ENCODE measurements around the gene TMEM258.

The TMEM258 gene

DNA sequence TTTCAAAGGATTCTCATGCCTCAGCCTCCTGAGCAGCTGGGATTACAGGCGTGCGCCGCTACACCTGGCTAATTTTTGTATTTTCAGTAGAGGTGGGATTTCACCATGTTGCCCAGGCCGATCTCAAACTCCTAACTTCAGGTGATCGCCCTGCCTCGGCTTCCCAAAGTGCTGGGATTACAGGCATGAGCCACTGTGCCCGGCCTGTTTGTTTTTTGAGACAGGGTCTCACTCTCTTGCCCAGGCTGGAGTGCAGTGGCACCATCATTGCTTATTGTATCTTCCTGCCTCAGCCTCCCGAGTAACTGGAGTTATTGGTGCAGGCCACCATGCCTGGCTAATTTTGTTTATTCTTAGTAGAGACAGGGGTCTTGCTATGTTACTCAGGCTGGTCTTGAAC, 43.8 kb upstream of the TMEM258 start:
- Histone ChIP-seq H3K9me3 (ENCODE audit: low read depth, low read length) (no peaks in the 10 kb centered on the region), H3K4me3 (no peak overlapping the region), H3K9ac (ENCODE audit: insufficient read length) (no peak overlapping the region), H3K27ac (peak overlapping the region; percentile 99), H3K36me3 (ENCODE audit: insufficient read depth, low read length) (peaks cover 60% of the 10 kb centered on the region)
- no peak for DNase-seq (ENCODE audit: low read depth, low spot score)
- TF ChIP-seq POLR2AphosphoS5 (IDR thresholded peaks at IDR 0.05; ENCODE audit: borderline replicate concordance, low read depth, low read length) = no peak
- no peak for TF ChIP-seq EZH2 (IDR thresholded peaks at IDR 0.05)
- no peak for TF ChIP-seq FOXP2 (optimal IDR thresholded peaks at IDR 0.05; ENCODE audit: control extremely low read depth, extremely low read length, insufficient read depth)

DNA sequence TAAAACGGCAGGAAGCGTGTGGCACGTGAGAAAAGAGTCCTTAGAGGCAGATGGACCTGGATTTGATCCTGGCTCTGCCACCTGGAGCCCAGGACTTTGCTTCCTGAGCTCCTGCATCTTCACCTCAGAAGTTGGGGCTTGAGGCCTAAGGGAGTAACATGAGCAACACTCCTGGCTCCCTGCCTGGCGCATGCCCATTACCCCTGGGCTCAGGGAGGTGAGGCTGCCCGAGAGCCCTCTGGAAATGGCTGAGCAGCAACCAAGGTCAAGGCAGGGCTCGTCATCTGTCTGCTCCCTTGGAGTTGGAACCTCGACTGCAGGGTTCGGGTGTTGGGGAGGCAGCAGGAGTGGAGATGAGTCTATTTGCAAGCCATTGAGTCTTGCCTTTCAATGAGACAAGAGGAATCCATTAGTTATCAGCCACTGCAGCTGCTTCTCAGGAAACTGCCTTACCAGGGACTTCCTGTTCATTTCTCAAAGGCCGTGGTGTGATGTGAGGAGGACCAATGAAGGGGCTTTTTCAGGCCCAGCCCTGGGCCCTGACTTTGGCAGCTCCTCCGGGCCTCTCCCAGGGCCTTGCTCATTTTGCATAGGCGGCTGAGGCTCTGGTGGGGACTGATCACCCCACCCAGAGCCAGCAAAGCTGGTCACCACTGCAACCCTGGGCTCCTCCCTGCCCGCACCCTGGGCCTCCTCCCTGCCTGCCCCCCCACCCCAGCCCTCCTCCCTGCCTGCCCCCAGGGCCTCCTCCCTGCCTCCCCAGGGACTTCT, 42.1 kb upstream of the TMEM258 start:
- H3K9ac ChIP-seq (ENCODE audit: insufficient read length) = peak overlapping the region; percentile 81
- peaks cover 56% of the 10 kb centered on the region for H3K36me3 ChIP-seq (ENCODE audit: insufficient read depth, low read length)
- H3K27ac ChIP-seq = peak overlapping the region; percentile 99
- peak overlapping the region; percentile 74 for H3K4me3 ChIP-seq
- TF ChIP-seq FOXP2 (optimal IDR thresholded peaks at IDR 0.05; ENCODE audit: control extremely low read depth, extremely low read length, insufficient read depth) (peak; percentile 3), EZH2 (IDR thresholded peaks at IDR 0.05) (no peak), POLR2AphosphoS5 (IDR thresholded peaks at IDR 0.05; ENCODE audit: borderline replicate concordance, low read depth, low read length) (peak; percentile 80)
- peak; percentile 86 for DNase-seq (ENCODE audit: low read depth, low spot score)
- H3K9me3 ChIP-seq (ENCODE audit: low read depth, low read length) = no peaks in the 10 kb centered on the region

DNA sequence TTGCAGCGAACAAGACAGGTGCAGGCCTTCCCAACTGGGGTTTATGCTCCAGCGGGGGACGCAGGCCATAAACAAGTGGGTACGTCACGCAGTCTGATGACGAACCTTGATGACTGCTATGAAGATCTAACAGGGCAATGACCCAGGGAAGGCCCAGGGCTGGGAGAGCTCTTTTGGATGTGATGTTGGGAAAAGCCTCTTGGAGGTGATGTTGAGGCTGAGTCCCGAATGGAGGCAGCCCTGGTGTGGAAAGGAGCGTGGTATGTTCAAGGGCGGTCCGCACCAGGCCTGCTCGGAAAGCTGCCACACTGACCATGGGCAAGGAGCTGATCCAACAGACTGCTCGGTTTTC, 41.5 kb upstream of the TMEM258 start:
- Histone ChIP-seq H3K36me3 (ENCODE audit: insufficient read depth, low read length) (peaks cover 52% of the 10 kb centered on the region), H3K9me3 (ENCODE audit: low read depth, low read length) (no peaks in the 10 kb centered on the region), H3K27ac (peak overlapping the region; percentile 99), H3K4me3 (peak overlapping the region; percentile 74), H3K9ac (ENCODE audit: insufficient read length) (peak overlapping the region; percentile 55)
- TF ChIP-seq EZH2 (IDR thresholded peaks at IDR 0.05) (no peak), FOXP2 (optimal IDR thresholded peaks at IDR 0.05; ENCODE audit: control extremely low read depth, extremely low read length, insufficient read depth) (peak; percentile 7)
- no peak for DNase-seq (ENCODE audit: low read depth, low spot score)

DNA sequence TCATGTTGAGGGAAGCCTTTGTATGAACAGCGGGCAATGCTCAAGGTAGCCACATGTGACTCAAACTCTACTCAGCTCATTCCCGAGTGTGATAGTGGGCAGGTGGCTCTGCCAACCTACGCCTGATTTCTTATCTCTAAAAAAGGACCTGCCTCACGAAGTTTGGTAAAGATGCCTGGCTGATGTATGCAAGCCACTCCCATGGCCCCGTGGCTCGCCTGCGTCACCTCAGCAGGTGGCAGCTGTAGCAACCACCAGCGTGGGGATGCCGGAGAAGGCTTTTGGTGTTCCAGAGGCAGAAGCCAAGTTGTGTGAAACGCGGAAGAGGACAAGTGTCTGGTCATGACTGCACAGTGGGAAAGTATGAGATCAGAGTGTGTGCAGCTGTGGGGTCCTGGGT, 41.1 kb upstream of the TMEM258 start:
- peaks cover 48% of the 10 kb centered on the region for H3K36me3 ChIP-seq (ENCODE audit: insufficient read depth, low read length)
- no peak for DNase-seq (ENCODE audit: low read depth, low spot score)
- peak overlapping the region; percentile 11; the same call in 1 of the 2 replicates for H3K4me3 ChIP-seq
- peak overlapping the region; percentile 21 for H3K9ac ChIP-seq (ENCODE audit: insufficient read length)
- H3K9me3 ChIP-seq (ENCODE audit: low read depth, low read length) = no peaks in the 10 kb centered on the region
- no peak; the same call in 1 of the 2 replicates for TF ChIP-seq POLR2AphosphoS5 (IDR thresholded peaks at IDR 0.05; ENCODE audit: borderline replicate concordance, low read depth, low read length)
- no peak for TF ChIP-seq EZH2 (IDR thresholded peaks at IDR 0.05)
- peak overlapping the region; percentile 99 for H3K27ac ChIP-seq

DNA sequence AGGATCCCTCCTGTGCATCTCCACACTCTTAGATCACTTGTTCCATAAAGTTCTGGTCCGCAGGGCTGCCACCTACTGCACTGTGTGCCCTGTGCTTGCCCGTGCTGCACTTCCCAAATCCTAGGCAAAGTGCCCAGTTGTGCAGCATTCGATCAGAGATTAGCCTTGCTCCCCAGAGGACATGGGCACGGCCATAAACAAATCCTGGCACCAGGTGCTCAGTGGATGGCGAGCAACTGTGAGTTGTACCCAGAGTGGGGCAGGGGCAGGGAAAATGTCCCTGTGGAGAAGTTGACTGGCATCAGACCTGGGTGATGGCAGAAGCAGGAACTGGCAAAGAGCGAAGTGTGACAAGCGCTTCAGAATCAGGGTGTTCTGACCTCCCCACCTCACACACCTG, 40.4 kb upstream of the TMEM258 start:
- TF ChIP-seq EZH2 (IDR thresholded peaks at IDR 0.05) = no peak
- peak; percentile 12; the same call in 1 of the 2 replicates for TF ChIP-seq POLR2AphosphoS5 (IDR thresholded peaks at IDR 0.05; ENCODE audit: borderline replicate concordance, low read depth, low read length)
- peaks cover 41% of the 10 kb centered on the region for H3K36me3 ChIP-seq (ENCODE audit: insufficient read depth, low read length)
- no peaks in the 10 kb centered on the region for H3K9me3 ChIP-seq (ENCODE audit: low read depth, low read length)
- H3K4me3 ChIP-seq = 0 out of 2 replicates have a peak overlapping the region, but pooled peaks have one; percentile 4
- peak overlapping the region; percentile 99 for H3K27ac ChIP-seq
- no peak for DNase-seq (ENCODE audit: low read depth, low spot score)
- no peak overlapping the region for H3K9ac ChIP-seq (ENCODE audit: insufficient read length)

DNA sequence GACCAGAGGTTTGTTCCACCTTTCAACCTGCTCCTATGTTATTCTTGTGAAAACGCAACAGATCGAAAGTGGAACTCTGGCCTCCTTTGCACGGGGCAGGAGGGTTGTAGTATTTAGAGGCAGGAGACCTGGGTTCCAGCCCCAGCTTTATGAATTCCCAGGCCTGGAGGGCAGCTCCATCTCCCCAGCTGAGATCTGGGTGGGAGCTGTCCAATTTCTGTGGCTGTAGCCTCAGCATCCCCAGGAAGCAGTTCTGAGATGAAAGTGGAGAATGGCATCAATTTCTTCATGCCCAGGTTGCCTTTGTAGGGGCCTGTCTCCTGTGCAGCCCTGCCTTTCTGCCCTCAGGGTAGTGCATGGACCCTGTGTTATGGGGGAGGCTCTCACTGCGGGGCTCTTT, 39.8 kb upstream of the TMEM258 start:
- Histone ChIP-seq H3K9ac (ENCODE audit: insufficient read length) (no peak overlapping the region), H3K9me3 (ENCODE audit: low read depth, low read length) (no peaks in the 10 kb centered on the region), H3K36me3 (ENCODE audit: insufficient read depth, low read length) (peaks cover 36% of the 10 kb centered on the region), H3K27ac (peak overlapping the region; percentile 99), H3K4me3 (peak overlapping the region; percentile 86; the same call in 1 of the 2 replicates)
- no peak for TF ChIP-seq POLR2AphosphoS5 (IDR thresholded peaks at IDR 0.05; ENCODE audit: borderline replicate concordance, low read depth, low read length)
- no peak for TF ChIP-seq EZH2 (IDR thresholded peaks at IDR 0.05)
- no peak for TF ChIP-seq FOXP2 (optimal IDR thresholded peaks at IDR 0.05; ENCODE audit: control extremely low read depth, extremely low read length, insufficient read depth)
- no peak for DNase-seq (ENCODE audit: low read depth, low spot score)

DNA sequence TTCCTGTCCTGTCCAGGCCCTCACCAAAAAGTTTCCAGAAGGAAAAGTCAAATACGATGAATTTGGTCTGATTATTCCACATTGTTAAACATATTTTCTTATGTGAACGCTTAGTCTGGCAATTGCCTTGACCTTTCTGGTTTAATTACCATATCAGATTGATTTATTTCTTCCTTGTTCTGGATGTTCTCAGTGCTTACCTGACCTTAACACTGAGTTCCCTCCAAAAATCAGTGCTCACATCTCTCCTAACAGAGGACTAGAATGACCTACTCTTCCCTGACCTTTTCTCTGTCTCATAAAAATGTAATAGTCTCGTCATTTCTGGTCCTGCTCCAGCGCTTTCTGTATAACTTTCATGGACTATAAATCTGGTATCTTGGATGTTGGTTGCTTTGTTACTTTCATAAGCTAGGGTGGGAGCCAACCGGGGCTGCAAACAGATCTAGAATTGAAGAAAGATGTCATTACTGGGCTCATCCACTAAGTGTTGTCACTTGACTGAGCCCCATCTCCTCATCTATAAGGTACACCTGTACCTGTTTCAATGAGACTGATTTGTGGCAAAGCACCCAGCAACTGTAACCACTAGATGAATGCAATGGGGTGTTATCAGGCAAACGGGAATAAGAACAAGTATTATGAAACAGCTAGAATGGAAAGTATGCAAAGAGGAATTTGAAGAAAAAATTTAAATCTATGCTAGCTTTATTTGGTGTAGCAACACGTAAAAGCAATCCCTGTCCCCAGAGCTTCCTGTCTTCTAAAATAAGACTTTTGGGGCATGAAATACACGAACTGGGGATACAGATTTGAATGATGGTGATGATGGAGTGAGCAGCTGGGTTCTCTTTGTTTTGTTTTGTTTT, 38.1 kb upstream of the TMEM258 start:
- peak overlapping the region; percentile 86 for H3K4me3 ChIP-seq
- H3K9ac ChIP-seq (ENCODE audit: insufficient read length) = peak overlapping the region; percentile 85
- H3K36me3 ChIP-seq (ENCODE audit: insufficient read depth, low read length) = peaks cover 21% of the 10 kb centered on the region
- DNase-seq (ENCODE audit: low read depth, low spot score) = no peak
- no peak for TF ChIP-seq FOXP2 (optimal IDR thresholded peaks at IDR 0.05; ENCODE audit: control extremely low read depth, extremely low read length, insufficient read depth)
- TF ChIP-seq POLR2AphosphoS5 (IDR thresholded peaks at IDR 0.05; ENCODE audit: borderline replicate concordance, low read depth, low read length) = no peak
- TF ChIP-seq EZH2 (IDR thresholded peaks at IDR 0.05) = no peak
- H3K27ac ChIP-seq = peak overlapping the region; percentile 99
- no peaks in the 10 kb centered on the region for H3K9me3 ChIP-seq (ENCODE audit: low read depth, low read length)

DNA sequence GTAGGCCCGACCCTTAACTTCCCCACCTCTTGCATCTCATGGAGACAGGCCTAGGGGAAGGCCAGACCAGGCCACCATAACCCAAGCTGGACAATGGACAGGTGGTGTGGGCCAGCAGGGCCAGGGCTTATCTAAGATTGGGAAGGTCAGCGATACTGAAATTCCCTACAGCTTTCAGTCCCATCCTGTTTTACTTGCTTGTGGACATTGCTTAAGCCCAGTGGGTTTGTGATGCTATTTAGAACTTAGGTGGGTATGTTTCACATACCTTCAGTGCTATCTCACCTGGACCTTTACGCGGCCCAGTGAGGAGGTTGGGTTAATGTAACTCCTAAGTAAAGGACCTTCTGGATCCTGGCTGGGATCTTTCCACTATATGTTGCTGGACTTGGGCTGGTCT, 37.4 kb upstream of the TMEM258 start:
- DNase-seq (ENCODE audit: low read depth, low spot score) = no peak
- Histone ChIP-seq H3K9me3 (ENCODE audit: low read depth, low read length) (no peaks in the 10 kb centered on the region), H3K27ac (peak overlapping the region; percentile 99), H3K4me3 (peak overlapping the region; percentile 86), H3K36me3 (ENCODE audit: insufficient read depth, low read length) (peaks cover 21% of the 10 kb centered on the region), H3K9ac (ENCODE audit: insufficient read length) (peak overlapping the region; percentile 85)
- no peak; the same call in 1 of the 2 replicates for TF ChIP-seq POLR2AphosphoS5 (IDR thresholded peaks at IDR 0.05; ENCODE audit: borderline replicate concordance, low read depth, low read length)
- TF ChIP-seq EZH2 (IDR thresholded peaks at IDR 0.05) = no peak
- TF ChIP-seq FOXP2 (optimal IDR thresholded peaks at IDR 0.05; ENCODE audit: control extremely low read depth, extremely low read length, insufficient read depth) = no peak

Data from SK-N-MC (cell line).